ENCODE results near the gene EIF5B. TPM values are rescaled to one million over a fixed set of nuclear protein-coding genes. Genes with fewer than 3 reads are reported as not detected.

The EIF5B gene
- total and polyA plus RNA-seq, 2 donors (not counting 1 experiment from before 2014, with no cell fraction given) = 4.5 to 32.8 TPM

DNA sequence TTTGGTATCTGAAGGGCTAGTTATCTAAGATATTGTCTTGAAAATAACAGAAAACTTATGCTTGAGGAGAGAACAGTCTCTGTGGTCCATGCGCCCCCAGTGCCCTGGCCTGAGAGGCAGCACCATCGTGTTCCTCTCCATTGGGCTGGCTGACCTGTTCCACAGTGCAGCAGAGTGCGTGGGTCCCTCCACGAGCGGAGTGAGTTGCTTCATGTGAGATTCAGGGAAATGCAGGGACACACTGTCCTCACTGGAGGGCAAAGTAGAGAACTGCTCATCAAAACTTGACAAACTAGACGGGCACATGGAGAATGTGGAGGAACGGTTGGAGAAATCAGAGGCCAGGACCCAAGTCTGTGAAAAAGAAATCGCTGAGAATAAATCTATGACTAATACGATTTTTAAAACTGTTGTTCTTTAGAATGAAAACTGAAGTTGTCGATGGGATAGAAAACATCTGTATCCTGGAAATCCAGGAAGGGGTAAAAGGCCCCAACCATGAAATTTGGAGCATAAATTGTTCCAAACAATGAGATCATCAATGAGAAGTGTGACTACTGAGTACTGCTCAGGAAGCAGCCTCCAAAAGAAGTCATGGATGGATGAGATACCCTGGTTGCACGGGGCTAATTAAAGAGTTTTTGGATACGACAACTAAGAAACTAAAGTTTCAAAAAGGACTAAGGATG lies 94.5 kb downstream of the EIF5B start:
- no peak overlapping the region for H2AFZ ChIP-seq (ENCODE audit: insufficient read depth, low read depth, low read length, poor library complexity, severe bottlenecking)
- TF ChIP-seq, protein P1, sequence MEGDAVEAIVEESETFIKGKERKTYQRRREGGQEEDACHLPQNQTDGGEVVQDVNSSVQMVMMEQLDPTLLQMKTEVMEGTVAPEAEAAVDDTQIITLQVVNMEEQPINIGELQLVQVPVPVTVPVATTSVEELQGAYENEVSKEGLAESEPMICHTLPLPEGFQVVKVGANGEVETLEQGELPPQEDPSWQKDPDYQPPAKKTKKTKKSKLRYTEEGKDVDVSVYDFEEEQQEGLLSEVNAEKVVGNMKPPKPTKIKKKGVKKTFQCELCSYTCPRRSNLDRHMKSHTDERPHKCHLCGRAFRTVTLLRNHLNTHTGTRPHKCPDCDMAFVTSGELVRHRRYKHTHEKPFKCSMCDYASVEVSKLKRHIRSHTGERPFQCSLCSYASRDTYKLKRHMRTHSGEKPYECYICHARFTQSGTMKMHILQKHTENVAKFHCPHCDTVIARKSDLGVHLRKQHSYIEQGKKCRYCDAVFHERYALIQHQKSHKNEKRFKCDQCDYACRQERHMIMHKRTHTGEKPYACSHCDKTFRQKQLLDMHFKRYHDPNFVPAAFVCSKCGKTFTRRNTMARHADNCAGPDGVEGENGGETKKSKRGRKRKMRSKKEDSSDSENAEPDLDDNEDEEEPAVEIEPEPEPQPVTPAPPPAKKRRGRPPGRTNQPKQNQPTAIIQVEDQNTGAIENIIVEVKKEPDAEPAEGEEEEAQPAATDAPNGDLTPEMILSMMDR (IDR thresholded peaks at IDR 0.05) = no peak
- TF ChIP-seq EZH2 (IDR thresholded peaks at IDR 0.05; ENCODE audit: borderline replicate concordance, insufficient read depth, low read depth, low read length, poor library complexity, severe bottlenecking) = no peak
- no peak overlapping the region for H3K4me3 ChIP-seq (ENCODE audit: control extremely low read depth in 1 of 5, extremely low read depth in 1 of 5, insufficient read depth in 1 of 5, low read depth in 2 of 5, low read length in 4 of 5)
- H3K27me3 ChIP-seq (replicated peaks in 1 of 4; ENCODE audit: control extremely low read depth in 1 of 4, control insufficient read depth in 3 of 4, insufficient read depth in 4 of 4, low read length in 3 of 4) = no peaks in the 10 kb centered on the region
- peaks cover 0 to 34% of the 10 kb centered on the region in 2 experiments for H3K36me3 ChIP-seq (replicated peaks in 1 of 2; ENCODE audit: control extremely low read depth in 1 of 2, control insufficient read depth in 1 of 2, extremely low read depth in 1 of 2, insufficient read depth in 2 of 2, low read length in 1 of 2)
- Mint-ChIP-seq H3K27me3 (no peaks in the 10 kb centered on the region), H3K9me3 (ENCODE audit: insufficient read depth) (no peaks in the 10 kb centered on the region), H3K27ac (no peak overlapping the region), H3K4me3 (no peak overlapping the region), H3K4me1 (peaks cover 8% of the 10 kb centered on the region)
- H3K79me2 ChIP-seq (ENCODE audit: control insufficient read depth, insufficient read depth, low read length) = no peaks in the 10 kb centered on the region
- no peak overlapping the region for H3K9ac ChIP-seq (ENCODE audit: low read length)
- intact Hi-C loops (cut with micrococcal nuclease) = no loop called here
- peaks cover 0 to 3% of the 10 kb centered on the region in 2 donors for H3K4me1 ChIP-seq (ENCODE audit: control insufficient read depth in 2 of 2, insufficient read depth in 2 of 2, low read length in 2 of 2)
- H3K4me2 ChIP-seq (replicated peaks; ENCODE audit: low read depth, low read length, poor library complexity, severe bottlenecking) = no peak overlapping the region
- POLR2A ChIA-PET = no interaction called here
- H3K9me3 ChIP-seq (ENCODE audit: control extremely low read depth in 1 of 3, control insufficient read depth in 2 of 3, insufficient read depth in 1 of 3, low read length in 2 of 3) = no peaks in the 10 kb centered on the region
- no peak overlapping the region for H3K27ac ChIP-seq (ENCODE audit: low read length in 2 of 2)
- CTCF ChIA-PET = interaction anchor here (1.0 kb wide), 1 partner anchor 40 kb away, joined by 3 read pairs; no protein-coding TSS in a partner anchor
- ATAC-seq (ENCODE audit: low read depth) (no peak), DNase-seq (no peak)
- no peaks in the 10 kb centered on the region for H4K20me1 ChIP-seq (ENCODE audit: control insufficient read depth, insufficient read depth, low read length, poor library complexity, severe bottlenecking)
- WGBS (ENCODE audit: insufficient coverage) = 96% methylated on average over 10 of the region's 12 CpGs

DNA sequence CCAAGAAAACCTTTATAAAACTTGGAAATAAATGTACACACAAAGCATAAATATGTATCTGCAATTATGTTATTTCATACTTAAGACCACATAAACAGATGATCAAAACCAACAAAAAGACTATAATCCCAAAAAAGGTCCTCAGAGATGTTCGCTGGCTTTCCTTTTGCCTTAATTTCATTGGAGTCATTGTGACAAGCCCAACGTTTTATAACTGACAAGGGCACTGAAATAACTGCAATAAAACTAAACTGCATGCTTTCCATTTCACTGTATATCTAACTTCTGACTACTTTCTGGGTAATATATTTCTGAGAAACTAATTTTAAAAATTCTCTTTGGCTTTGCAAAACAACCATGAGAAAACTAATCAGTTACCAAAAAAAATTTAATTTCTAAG lies 96.2 kb downstream of the EIF5B start:
- Histone ChIP-seq H3K9ac (ENCODE audit: low read length) (no peak overlapping the region), H3K27me3 (replicated peaks in 1 of 4; ENCODE audit: control extremely low read depth in 1 of 4, control insufficient read depth in 3 of 4, insufficient read depth in 4 of 4, low read length in 3 of 4) (no peaks in the 10 kb centered on the region), H3K79me2 (ENCODE audit: control insufficient read depth, insufficient read depth, low read length) (no peaks in the 10 kb centered on the region), H3K4me2 (replicated peaks; ENCODE audit: low read depth, low read length, poor library complexity, severe bottlenecking) (no peak overlapping the region), H3K9me3 (ENCODE audit: control extremely low read depth in 1 of 3, control insufficient read depth in 2 of 3, insufficient read depth in 1 of 3, low read length in 2 of 3) (no peaks in the 10 kb centered on the region), H2AFZ (ENCODE audit: insufficient read depth, low read depth, low read length, poor library complexity, severe bottlenecking) (no peak overlapping the region), H3K36me3 (replicated peaks in 1 of 2; ENCODE audit: control extremely low read depth in 1 of 2, control insufficient read depth in 1 of 2, extremely low read depth in 1 of 2, insufficient read depth in 2 of 2, low read length in 1 of 2) (peaks cover 1 to 23% of the 10 kb centered on the region in 2 experiments), H3K4me1 (ENCODE audit: control insufficient read depth in 2 of 2, insufficient read depth in 2 of 2, low read length in 2 of 2) (peaks cover 0 to 3% of the 10 kb centered on the region in 2 donors), H4K20me1 (ENCODE audit: control insufficient read depth, insufficient read depth, low read length, poor library complexity, severe bottlenecking) (no peaks in the 10 kb centered on the region), H3K27ac (ENCODE audit: low read length in 2 of 2) (no peak overlapping the region), H3K4me3 (ENCODE audit: control extremely low read depth in 1 of 5, extremely low read depth in 1 of 5, insufficient read depth in 1 of 5, low read depth in 2 of 5, low read length in 4 of 5) (no peak overlapping the region)
- Mint-ChIP-seq H3K4me3 (no peak overlapping the region), H3K4me1 (peaks cover 8% of the 10 kb centered on the region), H3K27me3 (no peaks in the 10 kb centered on the region), H3K27ac (no peak overlapping the region), H3K9me3 (ENCODE audit: insufficient read depth) (no peaks in the 10 kb centered on the region)
- POLR2A ChIA-PET = no interaction called here
- no peak for DNase-seq
- intact Hi-C loops (cut with micrococcal nuclease) = no loop called here
- WGBS (ENCODE audit: insufficient coverage) = 100% methylated on average over 1 of the region's 2 CpGs
- TF ChIP-seq EZH2 (IDR thresholded peaks at IDR 0.05; ENCODE audit: borderline replicate concordance, insufficient read depth, low read depth, low read length, poor library complexity, severe bottlenecking) = no peak
- TF ChIP-seq, protein P1 (IDR thresholded peaks at IDR 0.05) = no peak
- CTCF ChIA-PET = interaction anchor here (1.1 kb wide), 1 partner anchor 9 kb away, joined by 4 read pairs; no protein-coding TSS in a partner anchor
- no peak for ATAC-seq (ENCODE audit: low read depth)

Data from B cell (primary cell).